ENCODE data around the gene VAPA. TPM values are rescaled to one million over a fixed set of nuclear protein-coding genes. Genes with fewer than 3 reads are reported as not detected.

The VAPA gene
- total RNA-seq, 1 donor from 2014 or later: 124 TPM

GRCh38 chr18:9905401-9905922, 8.4 kb upstream of the VAPA start:
- TF ChIP-seq CTCF (IDR thresholded peaks at IDR 0.05): no peak
- Mint-ChIP-seq H3K27me3 (peaks cover 24% of the 10 kb centered on the region), H3K4me3 (no peak overlapping the region), H3K9me3 (no peaks in the 10 kb centered on the region), H3K36me3 (ENCODE audit: low read depth) (no peaks in the 10 kb centered on the region), H3K27ac (no peak overlapping the region), H3K4me1 (no peaks in the 10 kb centered on the region)
- DNase-seq (no peak), ATAC-seq (ENCODE audit: low read depth) (no peak)
- POLR2A ChIA-PET: no interaction called here
- CTCF ChIA-PET: no interaction called here
- intact Hi-C loops (cut with micrococcal nuclease): no loop called here

GRCh38 chr18:9906481-9906880, 7.3 kb upstream of the VAPA start:
- CTCF ChIA-PET: no interaction called here
- H3K27ac Mint-ChIP-seq: no peak overlapping the region
- TF ChIP-seq CTCF (IDR thresholded peaks at IDR 0.05): no peak
- POLR2A ChIA-PET: no interaction called here
- intact Hi-C loops (cut with micrococcal nuclease): no loop called here
- H3K4me1 Mint-ChIP-seq: no peaks in the 10 kb centered on the region
- peaks cover 24% of the 10 kb centered on the region for H3K27me3 Mint-ChIP-seq
- no peaks in the 10 kb centered on the region for H3K36me3 Mint-ChIP-seq (ENCODE audit: low read depth)
- DNase-seq (no peak), ATAC-seq (ENCODE audit: low read depth) (no peak)
- H3K4me3 Mint-ChIP-seq: no peak overlapping the region
- no peaks in the 10 kb centered on the region for H3K9me3 Mint-ChIP-seq

GRCh38 chr18:9907867-9908266, 5.9 kb upstream of the VAPA start:
- ChIA-PET POLR2A (no interaction called here), CTCF (no interaction called here)
- intact Hi-C loops (cut with micrococcal nuclease): no loop called here
- no peaks in the 10 kb centered on the region for H3K9me3 Mint-ChIP-seq
- H3K4me1 Mint-ChIP-seq: peaks cover 2% of the 10 kb centered on the region
- H3K36me3 Mint-ChIP-seq (ENCODE audit: low read depth): no peaks in the 10 kb centered on the region
- H3K4me3 Mint-ChIP-seq: no peak overlapping the region
- ATAC-seq (ENCODE audit: low read depth) (no peak), DNase-seq (no peak)
- no peak for TF ChIP-seq CTCF (IDR thresholded peaks at IDR 0.05)
- peaks cover 24% of the 10 kb centered on the region for H3K27me3 Mint-ChIP-seq
- no peak overlapping the region for H3K27ac Mint-ChIP-seq

GRCh38 chr18:9910071-9910470, 3.7 kb upstream of the VAPA start:
- Mint-ChIP-seq H3K4me3 (no peak overlapping the region), H3K9me3 (no peaks in the 10 kb centered on the region), H3K27me3 (peaks cover 22% of the 10 kb centered on the region), H3K4me1 (peaks cover 10% of the 10 kb centered on the region), H3K27ac (no peak overlapping the region), H3K36me3 (ENCODE audit: low read depth) (peaks cover 2% of the 10 kb centered on the region)
- no peak for TF ChIP-seq CTCF (IDR thresholded peaks at IDR 0.05)
- DNase-seq: no peak
- ChIA-PET POLR2A (no interaction called here), CTCF (no interaction called here)
- no peak for ATAC-seq (ENCODE audit: low read depth)
- intact Hi-C loops (cut with micrococcal nuclease): loop anchor here (5.0 kb wide), 3 partner anchors 773 to 1942 kb away; partner anchors contain the start of genes ANKRD12 and CHMP1B

- ChIA-PET POLR2A (no interaction called here), CTCF (no interaction called here)
Observed at GRCh38 chr18:9910661-9911060, 3.2 kb upstream of the VAPA start.

More at GRCh38 chr18:9910661-9911060, 3.2 kb upstream of the VAPA start:
- Mint-ChIP-seq H3K36me3 (ENCODE audit: low read depth) (peaks cover 2% of the 10 kb centered on the region), H3K9me3 (no peaks in the 10 kb centered on the region), H3K27me3 (peaks cover 19% of the 10 kb centered on the region), H3K4me1 (peaks cover 16% of the 10 kb centered on the region), H3K27ac (no peak overlapping the region), H3K4me3 (no peak overlapping the region)
- intact Hi-C loops (cut with micrococcal nuclease): loop anchor here (5.0 kb wide), 3 partner anchors 773 to 1942 kb away; partner anchors contain the start of genes ANKRD12 and CHMP1B
- ATAC-seq (ENCODE audit: low read depth) (no peak), DNase-seq (no peak)
- TF ChIP-seq CTCF (IDR thresholded peaks at IDR 0.05): no peak
